ENCODE data around the gene HYLS1.

GRCh38 chr11:125910226-125910849, 22.9 kb downstream of the HYLS1 start:
- TF ChIP-seq CTCF (IDR thresholded peaks at IDR 0.05; ENCODE audit: low read depth, low read length, poor library complexity, severe bottlenecking) (no peak), EZH2phosphoT487 (IDR thresholded peaks at IDR 0.05; ENCODE audit: borderline replicate concordance, low read length) (no peak)

All from DOHH2 (cell line).